HG03342 (cell line): ENCODE results near the gene FAH.

Experiments
- ATAC-seq: cut with Tn5 transposase; IDR thresholded peaks from one replicate; pipeline ENCODE4 v1.9.1; 2021; ENCODE audit warnings: mild to moderate bottlenecking, moderate library complexity; ENCODE audit not compliant: unreplicated experiment

FAH gene

DNA sequence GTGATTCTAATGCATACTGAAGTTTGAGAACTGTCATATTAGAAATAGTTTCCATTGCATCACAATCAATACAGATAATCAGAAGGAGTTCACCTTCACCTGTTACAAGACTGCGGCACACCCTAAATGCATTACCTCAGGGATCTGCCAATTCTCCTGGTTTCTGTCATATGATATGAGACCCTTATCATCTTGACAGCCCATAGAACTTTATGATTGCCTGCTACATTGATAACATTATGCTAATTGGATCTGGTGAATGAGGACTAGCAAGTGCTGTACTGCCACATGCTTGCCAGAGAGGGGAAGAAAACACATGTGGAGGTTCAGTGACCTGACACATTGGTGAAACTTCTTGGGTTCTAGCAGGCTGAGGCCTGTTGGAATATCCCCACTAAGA, 41.4 kb downstream of the FAH start:
- ATAC-seq, result no peak

- ATAC-seq, result no peak
Measured at GRCh38 chr15:80194914-80195313, 42.1 kb downstream of the FAH start.

DNA sequence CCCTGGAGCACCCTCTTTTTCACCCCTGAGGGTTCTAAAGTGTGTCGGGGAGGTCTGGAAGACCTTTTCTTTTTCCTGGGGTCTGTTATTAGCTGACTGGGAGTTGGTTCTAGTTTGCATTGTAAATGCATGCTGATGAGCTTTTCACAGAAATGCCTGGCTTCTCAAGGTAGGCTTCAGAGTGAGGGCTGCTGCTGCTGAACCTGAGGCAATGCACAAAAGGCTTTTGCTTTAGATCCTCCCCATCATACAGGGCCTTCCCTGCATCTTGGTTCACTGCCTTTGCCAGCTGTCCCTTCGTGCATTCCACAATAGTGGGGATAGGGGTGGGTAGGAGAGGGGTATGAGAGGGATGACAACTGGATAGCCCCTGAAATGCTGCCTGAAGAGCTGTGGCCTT, 46.6 kb downstream of the FAH start:
- ATAC-seq, result no peak

DNA sequence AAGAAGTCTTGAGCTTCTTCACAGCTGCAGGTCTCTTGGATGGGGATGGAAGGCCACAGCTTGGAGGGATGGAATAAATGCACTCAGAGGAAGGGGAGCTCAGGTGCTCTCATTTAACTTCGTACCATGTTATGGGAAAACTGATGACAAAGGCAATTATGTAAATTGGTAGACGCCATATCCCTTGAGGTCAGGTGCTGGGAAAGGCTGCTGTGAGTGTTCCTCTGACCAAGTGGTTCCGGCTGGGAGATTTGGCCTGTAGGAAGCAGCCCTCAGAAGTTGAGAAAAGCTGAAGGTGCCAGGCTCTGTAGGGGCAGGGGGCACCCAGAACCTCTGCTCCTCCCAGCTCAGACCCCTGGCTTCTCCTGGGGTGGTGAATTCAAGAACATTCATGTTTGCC, 47.1 kb downstream of the FAH start:
- ATAC-seq, result no peak

- no peak for ATAC-seq
Measured at GRCh38 chr15:80201256-80202015, 48.6 kb downstream of the FAH start.

GRCh38 chr15:80202016-80202315, 49.2 kb downstream of the FAH start:
- no peak for ATAC-seq

DNA sequence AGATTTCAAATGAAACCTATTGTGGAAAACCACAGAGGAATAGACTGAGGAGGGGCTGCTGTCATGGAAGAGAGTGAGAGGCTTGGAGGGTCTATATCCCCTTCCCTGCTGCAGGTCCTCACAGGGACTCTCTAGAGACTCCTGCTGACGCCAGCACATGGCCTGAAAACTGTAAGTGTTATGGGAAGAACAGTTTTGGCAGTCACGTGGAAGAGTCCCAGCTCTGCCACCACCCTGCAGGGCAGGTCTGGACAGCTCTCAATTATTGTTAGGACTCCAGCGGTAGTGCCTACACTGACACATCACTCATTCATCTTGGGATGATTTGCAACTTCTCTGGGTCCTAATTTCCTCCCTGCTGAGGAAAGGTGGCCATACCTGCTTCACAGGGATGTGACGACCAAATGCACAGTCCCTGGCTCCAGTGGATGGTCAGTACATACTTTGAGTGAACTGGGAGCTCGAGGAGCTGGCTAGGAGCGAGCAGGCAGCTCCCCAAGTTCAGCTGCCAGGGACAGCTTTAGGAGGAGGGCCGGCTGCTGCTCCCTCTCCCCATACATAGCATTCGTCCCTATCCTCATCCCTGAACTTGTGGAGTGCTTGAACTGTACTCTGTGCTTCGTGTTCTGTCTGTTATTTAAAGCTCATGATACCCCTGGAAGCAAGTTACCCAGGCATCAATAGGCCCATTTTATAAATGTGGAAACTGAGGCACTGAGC, 50.0 kb downstream of the FAH start:
- no peak for ATAC-seq

DNA sequence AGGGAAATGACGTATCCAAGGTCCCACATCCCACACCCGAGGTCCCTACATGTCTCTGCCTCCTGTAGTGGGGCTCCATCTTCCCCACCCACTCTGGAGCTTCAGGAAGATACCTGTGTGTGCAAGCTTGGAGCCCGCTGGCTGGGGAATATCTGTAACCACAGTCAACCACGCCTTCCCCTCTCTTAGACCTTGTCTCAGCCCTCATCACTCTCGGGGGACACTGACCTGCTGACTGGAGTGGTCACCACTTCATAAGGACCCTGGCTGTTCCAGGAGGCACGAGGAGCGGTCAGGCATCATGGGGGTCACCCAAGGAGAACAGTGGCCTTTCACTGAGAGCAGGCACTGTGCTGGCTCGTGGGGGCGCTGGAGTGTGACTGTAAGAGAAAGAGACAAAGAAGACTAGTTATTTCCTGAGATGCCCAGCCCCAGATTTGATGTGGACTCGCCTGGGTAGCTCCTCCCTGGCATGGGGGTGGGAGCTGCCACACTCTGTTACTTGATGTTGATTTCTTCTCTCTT, 50.6 kb downstream of the FAH start:
- ATAC-seq, result no peak

DNA sequence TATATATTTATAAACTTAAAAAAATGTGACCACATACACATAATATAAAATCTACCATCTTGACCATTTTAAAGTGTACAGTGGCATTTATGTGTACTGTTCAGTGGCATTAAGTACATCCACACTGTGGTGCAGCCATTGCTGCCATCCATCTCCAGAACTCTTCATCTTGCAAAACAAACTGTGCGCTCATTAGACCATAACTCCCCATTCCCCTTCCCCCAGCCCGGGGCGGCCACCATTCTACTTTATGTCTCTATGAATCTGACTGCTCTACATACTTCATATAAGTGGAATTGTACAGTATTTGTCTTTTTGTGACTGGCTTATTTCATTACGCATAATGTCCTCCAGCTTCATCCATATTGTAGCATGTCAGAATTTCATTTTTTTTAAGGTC, 51.4 kb downstream of the FAH start:
- no peak for ATAC-seq

DNA sequence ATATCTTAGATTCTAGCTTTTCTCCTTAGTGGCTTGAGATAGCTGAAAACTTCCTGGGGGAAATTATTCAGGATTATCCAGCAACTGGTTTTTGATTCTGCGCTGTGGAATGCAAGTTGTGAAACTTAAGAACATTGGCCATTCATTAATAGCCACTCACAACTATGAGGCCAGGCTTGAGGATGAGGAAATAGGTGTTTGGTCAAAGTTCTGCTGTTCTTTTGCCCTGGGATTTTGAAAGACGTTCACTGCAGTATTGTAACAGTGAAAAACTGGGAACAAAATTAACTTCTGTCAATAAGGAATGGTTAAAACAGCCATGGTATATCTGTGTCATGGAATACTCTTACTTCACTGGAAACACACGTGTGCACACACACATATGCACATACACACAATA, 55.1 kb downstream of the FAH start:
- ATAC-seq, result no peak

GRCh38 chr15:80208758-80209734, 56.2 kb downstream of the FAH start:
- no peak for ATAC-seq

DNA sequence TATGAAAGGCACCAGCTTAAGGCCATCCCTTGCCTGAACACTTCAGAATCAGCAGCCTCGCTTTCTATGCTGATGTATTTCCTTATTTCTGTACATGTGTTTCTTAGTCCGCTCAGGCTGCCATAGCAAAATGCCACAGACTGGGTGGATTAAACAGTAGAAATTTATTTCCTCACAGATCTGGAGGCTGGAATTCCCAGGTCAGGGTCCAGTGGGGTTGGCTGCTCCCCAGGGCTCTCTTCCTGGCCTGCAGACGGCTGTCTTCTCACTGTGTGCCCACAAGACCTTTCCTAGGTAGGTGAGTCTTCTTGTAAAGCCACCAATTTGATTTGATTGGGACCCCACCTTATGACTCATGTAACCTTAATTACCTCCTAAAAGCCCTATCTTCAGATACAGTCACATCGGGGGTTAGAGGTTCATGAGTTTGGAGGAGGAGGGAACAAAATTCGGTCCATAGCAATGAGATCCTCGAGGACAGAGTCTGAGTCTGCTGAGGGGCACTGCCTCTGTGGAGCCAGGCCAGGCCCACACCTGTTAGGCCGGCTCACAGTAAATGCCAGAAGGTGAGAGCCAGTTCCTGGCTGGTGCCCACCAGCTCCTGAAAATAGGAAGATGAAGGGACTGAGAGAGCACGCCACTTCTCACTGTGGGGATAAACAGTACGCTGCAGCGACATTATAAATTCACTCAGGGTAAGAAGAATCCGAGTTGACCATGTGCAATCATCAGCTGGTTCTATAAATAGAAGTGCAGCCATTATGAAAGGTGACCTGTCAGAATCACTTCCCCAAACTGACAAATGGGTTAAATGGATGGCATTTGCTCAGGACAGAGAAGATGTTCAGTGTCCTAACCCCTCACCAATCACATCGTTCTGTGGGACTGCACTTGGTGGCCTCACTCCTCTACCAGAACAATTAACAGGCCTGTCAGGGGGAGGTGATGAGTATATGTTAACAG, 58.1 kb downstream of the FAH start:
- ATAC-seq, result no peak

DNA sequence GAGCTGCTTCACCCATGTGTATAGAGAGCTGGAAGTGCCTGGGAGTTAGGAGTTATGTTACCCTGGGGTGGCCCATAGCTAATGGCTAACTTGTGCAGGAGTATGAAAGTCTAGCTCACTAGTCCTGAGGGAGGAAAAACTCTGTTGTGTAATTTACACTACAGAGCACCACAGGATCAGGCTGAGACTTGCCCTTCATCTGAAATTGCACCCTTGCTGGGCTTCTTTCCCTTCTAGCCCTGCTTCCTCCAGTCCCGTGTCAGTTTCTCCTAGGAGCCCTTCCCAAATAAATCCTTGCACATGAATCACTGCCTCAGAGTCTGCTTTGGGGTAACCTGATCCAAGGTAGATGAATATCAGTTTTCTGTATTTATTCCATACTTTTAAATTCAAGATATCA, 59.2 kb downstream of the FAH start:
- ATAC-seq, result no peak

GRCh38 chr15:80214910-80215309, 62.1 kb downstream of the FAH start:
- ATAC-seq, result no peak

DNA sequence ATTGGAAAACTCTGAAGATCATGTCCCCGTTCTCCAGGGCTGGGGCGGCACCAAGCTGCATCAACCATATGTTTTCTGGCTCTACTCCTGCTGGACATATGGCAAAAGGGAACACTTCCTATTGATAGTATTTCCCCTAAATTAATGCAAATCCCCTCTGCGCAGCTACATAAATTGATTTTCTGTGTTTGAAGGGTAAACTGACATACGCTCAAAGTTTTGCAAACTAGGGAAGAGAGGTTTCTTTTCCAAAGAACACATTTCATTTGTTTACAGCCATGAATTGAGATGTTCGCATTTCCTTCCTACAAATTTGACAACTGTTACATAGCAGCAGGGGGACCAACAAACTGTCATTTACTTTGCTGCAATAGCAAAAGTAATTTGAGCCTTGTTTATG, 63.3 kb downstream of the FAH start:
- ATAC-seq, result no peak

GRCh38 chr15:80216911-80217310, 64.1 kb downstream of the FAH start:
- ATAC-seq, result no peak

DNA sequence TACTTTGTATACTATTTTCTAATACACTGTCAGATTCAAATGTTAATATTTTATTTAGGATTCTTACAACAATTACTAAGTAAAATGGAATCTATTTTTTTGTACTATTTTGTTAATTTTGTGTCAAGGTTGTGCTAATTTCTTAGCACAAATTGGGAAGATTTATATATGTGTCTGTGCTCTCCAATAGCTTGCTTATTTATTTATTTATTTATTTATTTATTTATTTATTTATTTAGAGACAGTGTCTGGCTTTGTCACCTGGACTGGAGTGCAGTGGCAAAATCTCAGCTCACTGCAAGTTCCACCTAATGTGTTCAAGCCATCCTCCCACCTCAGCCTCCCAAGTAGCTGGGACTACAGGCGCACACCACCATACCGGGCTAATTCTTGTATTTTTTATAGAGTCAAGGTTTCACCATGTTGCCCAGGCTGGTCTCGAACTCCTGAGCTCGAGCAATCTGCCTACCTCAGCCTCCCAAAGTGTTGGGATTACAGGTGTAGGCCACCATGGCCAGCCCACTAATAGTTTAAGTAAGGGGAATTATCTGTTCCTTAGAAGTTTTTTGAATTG, 64.6 kb downstream of the FAH start:
- no peak for ATAC-seq

DNA sequence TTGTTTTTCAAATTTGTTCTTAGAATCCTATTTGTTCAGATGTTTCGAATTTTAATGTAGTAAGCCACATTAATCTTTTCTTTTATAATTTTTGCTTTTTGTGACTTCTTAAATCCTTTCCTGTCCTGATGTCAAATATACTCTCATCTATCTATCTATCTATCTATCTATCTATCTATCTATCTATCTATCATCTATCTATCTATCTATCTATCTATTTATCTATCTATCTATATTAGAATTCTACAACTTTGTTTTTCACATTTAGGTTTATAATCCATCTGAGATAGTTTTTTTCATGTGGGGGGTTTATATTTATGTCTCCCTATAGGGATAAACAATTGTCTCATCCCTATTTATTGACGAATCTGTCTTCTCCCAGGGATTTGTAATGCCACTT, 67.2 kb downstream of the FAH start:
- no peak for ATAC-seq

GRCh38 chr15:80228959-80229610, 76.3 kb downstream of the FAH start:
- no peak for ATAC-seq
